SK-N-MC (cell line): Measurements from ENCODE around the gene OPCML.

Source experiments
- EZH2 ChIP-seq: fragments of 200-600 bp; sonication (generic); IDR thresholded peaks from one replicate; pipeline ENCODE4 v1.6.1; 2017; ENCODE audit warnings: antibody characterized with exemption
- FOXP2 ChIP-seq: optimal IDR thresholded peaks from 2 replicates; pipeline ENCODE3; 2011; ENCODE audit warnings: mild to moderate bottlenecking, moderate library complexity; ENCODE audit not compliant: insufficient read depth; ENCODE audit errors: extremely low read length, control extremely low read depth
- POLR2AphosphoS5 ChIP-seq: IDR thresholded peaks from 2 replicates; pipeline ENCODE4 v1.6.1; 2012; ENCODE audit warnings: mild to moderate bottlenecking, low read depth, low read length, borderline replicate concordance

GRCh38 chr11:133303262-133303661 is 229.0 kb downstream of the OPCML start:
- TF ChIP-seq EZH2 = no peak
- TF ChIP-seq POLR2AphosphoS5 = no peak
- TF ChIP-seq FOXP2 = no peak
